Colonic mucosa (tissue), 4 donors: ENCODE data around the gene MCAM. TPM values are rescaled to one million over a fixed set of nuclear protein-coding genes. Genes with fewer than 3 reads are reported as not detected.

ENCODE experiments used
- DNase-seq: peaks from one replicate; pipeline ENCODE4 v3.0.0-alpha.2; 2020
- H3K27ac ChIP-seq: fragments of 200-600 bp; one replicate; pipeline ENCODE4 v1.8.0; 2021
- H3K27me3 ChIP-seq: fragments of 200-600 bp; one replicate; pipeline ENCODE4 v1.8.0; 2021
- H3K36me3 ChIP-seq: fragments of 200-600 bp; one replicate; pipeline ENCODE4 v1.8.0; 2021
- H3K4me1 ChIP-seq: fragments of 200-600 bp; one replicate; pipeline ENCODE4 v1.8.0; 2021; ENCODE audit warnings: mild to moderate bottlenecking
- H3K4me3 ChIP-seq: fragments of 200-600 bp; one replicate; pipeline ENCODE4 v1.8.0; 2021
- H3K9ac ChIP-seq, 2 donors: one replicate each; pipeline ENCODE4 v1.7.0; 2013; ENCODE audit warnings: control low read depth in 2 of 2, low read depth in 2 of 2, low read length in 2 of 2
- H3K9me3 ChIP-seq: fragments of 200-600 bp; one replicate; pipeline ENCODE4 v1.8.0; 2021
- intact Hi-C: fragments of 100-400 bp; cut with DNase I; formaldehyde crosslinking; loops from one replicate; pipeline ENCODE4 v1.14.1; 2022
- total RNA-seq, 2 donors: library from RNA; stranded (reverse); fragmentation: NEBNext Ultra II Directional in 1 of 2; extraction: Animal tissue kit (Norgen Biotek cat#: 25700) in 1 of 2; gene quantifications; one replicate each; pipeline ENCODE4 v1.2.1, GENCODE V29; 2021
- TF ChIP-seq, protein P1 (sequence below): fragments of 200-600 bp; IDR thresholded peaks from one replicate; pipeline ENCODE4 v1.8.0; 2022; ENCODE audit warnings: antibody characterized with exemption, mild to moderate bottlenecking
- donor health status: healthy.
- donor health status: DM: no; HTN: no; CAD: no.
- donor health status: DM: no; HTN: no; CAD: no.

Gene MCAM
- total RNA-seq, 2 donors from 2014 or later = 5.4 to 36.9 TPM

DNA sequence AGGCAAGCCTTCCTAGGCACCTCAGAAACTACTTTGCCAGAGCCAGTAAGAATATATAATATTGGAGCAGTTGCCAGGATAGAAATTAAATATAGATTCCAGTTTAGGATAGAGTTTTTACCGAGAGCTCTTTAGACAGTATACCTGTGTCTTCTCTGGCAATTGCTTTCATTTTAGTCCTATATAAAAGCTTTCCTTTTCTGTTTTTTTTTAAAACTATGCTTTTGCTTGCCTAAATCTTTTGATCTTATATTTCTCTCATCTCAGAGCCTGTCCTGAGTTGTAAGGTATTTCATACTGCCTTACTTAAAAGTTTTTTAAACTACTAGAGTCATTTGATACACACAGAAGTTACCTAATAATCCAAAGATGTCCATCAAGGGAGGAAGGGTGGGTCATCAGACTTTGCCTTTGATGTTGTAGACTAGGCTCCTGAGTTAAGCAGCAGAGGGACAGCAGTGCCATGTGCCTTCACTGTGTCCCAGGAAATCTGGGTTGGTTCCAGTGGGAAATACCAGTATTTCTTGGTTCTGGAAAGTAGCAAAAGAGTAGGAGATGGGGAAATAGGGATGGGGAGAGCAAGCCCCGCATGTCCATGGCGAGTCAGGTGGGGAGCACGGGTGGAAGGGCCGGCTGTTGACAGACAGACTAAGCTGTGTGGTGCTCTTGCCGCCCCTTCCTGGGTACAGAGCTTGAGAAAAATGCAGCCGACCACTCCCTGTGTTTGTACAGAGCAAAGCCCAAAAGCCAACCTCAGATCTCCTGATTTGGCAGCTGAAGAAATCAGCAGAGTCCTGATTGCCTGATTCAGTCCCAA, 11.2 kb downstream of the MCAM start:
- Histone ChIP-seq H3K4me3 (no peak overlapping the region), H3K36me3 (no peaks in the 10 kb centered on the region), H3K27me3 (no peaks in the 10 kb centered on the region), H3K9me3 (no peaks in the 10 kb centered on the region), H3K27ac (no peak overlapping the region), H3K4me1 (no peaks in the 10 kb centered on the region), H3K9ac (no peak overlapping the region)
- intact Hi-C loops = no loop called here
- TF ChIP-seq, protein P1, sequence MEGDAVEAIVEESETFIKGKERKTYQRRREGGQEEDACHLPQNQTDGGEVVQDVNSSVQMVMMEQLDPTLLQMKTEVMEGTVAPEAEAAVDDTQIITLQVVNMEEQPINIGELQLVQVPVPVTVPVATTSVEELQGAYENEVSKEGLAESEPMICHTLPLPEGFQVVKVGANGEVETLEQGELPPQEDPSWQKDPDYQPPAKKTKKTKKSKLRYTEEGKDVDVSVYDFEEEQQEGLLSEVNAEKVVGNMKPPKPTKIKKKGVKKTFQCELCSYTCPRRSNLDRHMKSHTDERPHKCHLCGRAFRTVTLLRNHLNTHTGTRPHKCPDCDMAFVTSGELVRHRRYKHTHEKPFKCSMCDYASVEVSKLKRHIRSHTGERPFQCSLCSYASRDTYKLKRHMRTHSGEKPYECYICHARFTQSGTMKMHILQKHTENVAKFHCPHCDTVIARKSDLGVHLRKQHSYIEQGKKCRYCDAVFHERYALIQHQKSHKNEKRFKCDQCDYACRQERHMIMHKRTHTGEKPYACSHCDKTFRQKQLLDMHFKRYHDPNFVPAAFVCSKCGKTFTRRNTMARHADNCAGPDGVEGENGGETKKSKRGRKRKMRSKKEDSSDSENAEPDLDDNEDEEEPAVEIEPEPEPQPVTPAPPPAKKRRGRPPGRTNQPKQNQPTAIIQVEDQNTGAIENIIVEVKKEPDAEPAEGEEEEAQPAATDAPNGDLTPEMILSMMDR = no peak
- DNase-seq = no peak

DNA sequence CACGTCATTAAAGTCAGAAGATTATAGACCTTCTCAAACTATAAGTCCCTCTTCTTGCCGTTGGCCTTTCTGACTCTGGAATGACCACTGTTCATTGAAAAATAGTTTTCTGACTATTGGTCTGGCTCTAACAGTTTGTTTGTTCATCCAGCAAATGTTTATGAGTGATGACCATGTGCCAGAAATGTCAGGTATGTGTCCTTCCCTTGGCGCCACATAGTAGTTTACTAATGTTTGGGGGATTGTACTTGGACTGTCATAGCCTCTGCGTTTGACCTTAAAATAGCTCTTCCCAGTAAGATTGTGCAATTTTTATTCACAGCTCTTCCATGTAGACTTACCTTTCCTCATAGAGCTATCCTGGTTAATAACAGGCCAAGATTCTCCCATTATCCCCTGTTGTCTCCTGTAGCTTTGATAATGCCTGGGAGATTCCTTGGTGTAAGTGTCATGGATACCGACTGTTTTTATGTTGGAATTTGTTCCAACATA, 13.7 kb downstream of the MCAM start:
- DNase-seq = no peak
- Histone ChIP-seq H3K9ac (no peak overlapping the region), H3K27ac (no peak overlapping the region), H3K9me3 (no peaks in the 10 kb centered on the region), H3K36me3 (peaks cover 5% of the 10 kb centered on the region), H3K27me3 (no peaks in the 10 kb centered on the region), H3K4me1 (no peaks in the 10 kb centered on the region), H3K4me3 (no peak overlapping the region)
- intact Hi-C loops = no loop called here
- TF ChIP-seq, protein P1 = no peak

DNA sequence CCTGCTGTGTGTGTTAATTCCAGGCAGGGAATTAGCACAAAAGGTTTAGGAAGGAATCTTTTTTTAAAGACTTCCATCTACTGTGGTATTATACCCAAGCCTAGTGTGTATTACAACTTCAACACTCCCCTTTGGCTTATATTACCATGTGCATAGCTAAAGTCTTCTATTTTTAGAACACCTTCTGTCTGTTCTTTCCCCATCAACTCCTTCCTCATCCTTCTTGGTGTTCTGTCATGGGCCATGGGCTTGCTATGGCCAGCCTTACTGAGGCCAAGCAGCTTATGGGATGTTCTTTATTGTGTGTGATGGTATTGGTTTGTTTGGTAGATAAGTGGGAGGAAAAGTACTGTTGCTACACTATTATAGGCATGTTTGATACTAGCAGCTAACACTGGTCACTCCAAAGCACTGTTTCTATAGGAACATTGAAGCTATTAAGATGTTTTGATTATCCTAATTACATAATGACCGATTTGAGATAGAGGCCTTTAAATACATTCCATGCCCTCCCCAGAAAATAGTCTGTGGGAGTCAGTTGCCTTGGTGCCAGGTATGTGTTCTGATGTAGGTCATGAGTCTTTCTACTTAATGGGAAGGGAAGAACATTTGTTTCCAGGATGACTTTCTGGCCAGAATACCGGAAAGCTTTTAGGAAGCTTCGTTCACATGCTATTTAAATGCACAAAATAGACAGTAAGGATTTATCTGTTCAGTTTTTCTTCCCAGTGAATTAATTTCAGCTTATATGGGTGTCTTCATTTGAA, 16.5 kb downstream of the MCAM start:
- H3K4me3 ChIP-seq = no peak overlapping the region
- H3K9ac ChIP-seq = no peak overlapping the region
- TF ChIP-seq, protein P1 = no peak
- H3K36me3 ChIP-seq = peaks cover 5% of the 10 kb centered on the region
- no peaks in the 10 kb centered on the region for H3K9me3 ChIP-seq
- no peaks in the 10 kb centered on the region for H3K27me3 ChIP-seq
- H3K4me1 ChIP-seq = no peaks in the 10 kb centered on the region
- intact Hi-C loops = no loop called here
- no peak overlapping the region for H3K27ac ChIP-seq
- DNase-seq = no peak

DNA sequence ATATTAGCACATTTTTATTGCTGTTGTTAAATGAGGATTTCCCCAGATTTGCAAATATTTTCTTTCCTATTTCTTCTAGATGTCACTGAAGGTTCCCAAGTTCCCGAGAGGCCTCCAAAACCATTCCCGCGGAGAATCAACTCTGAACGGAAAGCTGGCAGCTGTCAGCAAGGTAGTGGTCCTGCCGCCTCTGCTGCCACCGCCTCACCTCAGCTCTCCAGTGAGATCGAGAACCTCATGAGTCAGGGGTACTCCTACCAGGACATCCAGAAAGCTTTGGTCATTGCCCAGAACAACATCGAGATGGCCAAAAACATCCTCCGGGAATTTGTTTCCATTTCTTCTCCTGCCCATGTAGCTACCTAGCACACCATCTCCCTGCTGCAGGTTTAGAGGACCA, 17.5 kb downstream of the MCAM start:
- Histone ChIP-seq H3K4me3 (no peak overlapping the region), H3K27me3 (no peaks in the 10 kb centered on the region), H3K4me1 (no peaks in the 10 kb centered on the region), H3K9me3 (no peaks in the 10 kb centered on the region), H3K27ac (no peak overlapping the region), H3K9ac (no peak overlapping the region), H3K36me3 (peaks cover 5% of the 10 kb centered on the region)
- TF ChIP-seq, protein P1 = no peak
- intact Hi-C loops = no loop called here
- DNase-seq = no peak

DNA sequence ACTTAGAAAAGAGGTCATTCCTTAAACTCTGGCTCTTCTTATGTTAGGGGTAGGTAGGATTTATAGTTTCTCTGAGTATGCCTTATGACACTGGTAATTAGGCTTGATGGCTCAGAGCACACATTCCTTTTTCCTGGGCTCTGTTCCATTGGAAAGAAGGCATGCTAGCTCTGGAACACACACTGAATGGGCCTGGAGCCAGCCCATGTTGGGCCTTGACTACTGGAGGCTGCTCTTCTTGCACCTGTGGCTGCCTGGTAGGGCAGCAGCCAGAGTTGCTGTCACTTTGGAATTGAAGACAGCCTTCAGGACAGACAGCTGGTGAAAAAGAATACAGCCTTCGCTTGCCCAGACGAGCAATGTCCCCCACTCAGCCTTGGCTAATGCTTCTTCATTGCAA, 18.2 kb downstream of the MCAM start:
- Histone ChIP-seq H3K9ac (no peak overlapping the region), H3K36me3 (peaks cover 5% of the 10 kb centered on the region), H3K9me3 (no peaks in the 10 kb centered on the region), H3K27me3 (no peaks in the 10 kb centered on the region), H3K4me3 (no peak overlapping the region), H3K4me1 (no peaks in the 10 kb centered on the region), H3K27ac (no peak overlapping the region)
- intact Hi-C loops = no loop called here
- DNase-seq = no peak
- TF ChIP-seq, protein P1 = no peak
